Measurements from ENCODE around the gene FAM217B.

- TF ChIP-seq POLR2A (IDR thresholded peaks at IDR 0.05) (no peak), CTCF (IDR thresholded peaks at IDR 0.05) (no peak)
Observed at GRCh38 chr20:59903621-59904020, 36.6 kb upstream of the FAM217B start.
